22Rv1 (cell line): ENCODE results near the gene OR52E1.

Experiments
- H3K27ac ChIP-seq: fragments of 450-650 bp; 2 replicates; pipeline ENCODE4 v1.5.1; 2017
- CTCF ChIP-seq: fragments of 450-650 bp; IDR thresholded peaks from 2 replicates; pipeline ENCODE4 v1.5.1; 2017; ENCODE audit warnings: mild to moderate bottlenecking
- ZFX ChIP-seq: fragments of 450-650 bp; IDR thresholded peaks from 2 replicates; pipeline ENCODE4 v1.6.1; 2017; ENCODE audit warnings: antibody characterized with exemption, borderline replicate concordance

The OR52E1 gene

DNA sequence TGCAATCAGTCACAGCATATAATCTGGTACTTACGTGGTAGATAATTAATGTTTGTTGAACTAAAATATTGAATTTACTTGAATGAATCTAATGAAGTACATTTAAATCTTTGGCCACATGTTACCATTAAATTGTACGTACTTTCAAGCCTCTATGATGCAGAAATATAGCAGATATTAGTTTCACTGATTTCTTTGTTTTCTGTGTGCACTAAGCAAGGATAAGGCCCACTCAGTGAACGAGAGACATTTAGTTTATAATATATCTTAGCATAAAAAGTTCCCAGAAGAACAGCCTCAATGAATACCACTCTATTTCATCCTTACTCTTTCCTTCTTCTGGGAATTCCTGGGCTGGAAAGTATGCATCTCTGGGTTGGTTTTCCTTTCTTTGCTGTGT, at the start of gene OR52E1:
OR52E1 (plus strand) TSS at position 301 of the 400 bp plus-strand sequence.
- TF ChIP-seq CTCF (no peak), ZFX (no peak)
- no peak within 1 kb of the TSS for H3K27ac ChIP-seq

GRCh38 chr11:5021996-5022395, 47.4 kb upstream of the OR52E1 start:
- no peak for TF ChIP-seq CTCF
- TF ChIP-seq ZFX: no peak

GRCh38 chr11:5036669-5037068, 32.7 kb upstream of the OR52E1 start:
- TF ChIP-seq ZFX: no peak
- no peak for TF ChIP-seq CTCF
- H3K27ac ChIP-seq: no peak overlapping the region

More at GRCh38 chr11:5021996-5022395, 47.4 kb upstream of the OR52E1 start:
- no peak overlapping the region for H3K27ac ChIP-seq

DNA sequence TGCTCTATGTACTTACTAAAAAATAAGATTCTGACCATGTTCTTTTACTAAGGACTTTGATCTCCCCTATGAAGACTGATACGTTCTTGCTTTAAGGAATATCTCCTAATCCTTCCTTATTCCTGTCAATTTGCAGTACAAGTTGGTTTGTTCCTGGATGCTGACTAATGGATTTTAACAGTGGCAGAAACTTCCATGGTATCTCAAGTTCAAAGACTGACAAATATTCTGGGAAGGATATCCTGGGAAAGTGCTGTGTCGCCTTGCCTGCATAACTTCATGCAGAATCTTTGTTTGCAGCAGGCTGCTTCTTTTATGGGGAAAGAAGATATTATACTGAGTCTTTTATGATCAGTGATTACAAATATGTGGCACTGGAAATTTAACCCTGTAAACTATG, 31.4 kb upstream of the OR52E1 start:
- TF ChIP-seq CTCF: no peak
- TF ChIP-seq ZFX: no peak
- no peak overlapping the region for H3K27ac ChIP-seq

DNA sequence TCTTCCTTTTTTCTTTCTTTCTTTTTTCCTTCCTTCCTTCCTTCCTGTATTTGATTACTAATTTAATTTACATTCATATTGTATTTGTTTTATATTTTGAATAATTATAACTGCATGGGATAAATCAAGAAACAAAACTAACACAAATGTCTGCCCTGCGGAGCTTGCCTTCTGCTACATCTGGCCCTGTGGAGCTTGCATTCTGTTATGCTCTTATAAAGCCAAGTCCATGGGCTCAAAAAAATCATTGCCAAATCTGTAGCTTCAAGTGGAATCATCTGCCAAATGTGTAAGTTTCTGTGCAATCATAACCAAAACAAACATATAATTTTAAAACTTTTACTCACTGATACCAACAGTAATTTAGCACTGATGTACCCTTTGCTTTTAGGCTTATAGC, 31.0 kb upstream of the OR52E1 start:
- TF ChIP-seq ZFX: no peak
- TF ChIP-seq CTCF: no peak
- no peak overlapping the region for H3K27ac ChIP-seq

DNA sequence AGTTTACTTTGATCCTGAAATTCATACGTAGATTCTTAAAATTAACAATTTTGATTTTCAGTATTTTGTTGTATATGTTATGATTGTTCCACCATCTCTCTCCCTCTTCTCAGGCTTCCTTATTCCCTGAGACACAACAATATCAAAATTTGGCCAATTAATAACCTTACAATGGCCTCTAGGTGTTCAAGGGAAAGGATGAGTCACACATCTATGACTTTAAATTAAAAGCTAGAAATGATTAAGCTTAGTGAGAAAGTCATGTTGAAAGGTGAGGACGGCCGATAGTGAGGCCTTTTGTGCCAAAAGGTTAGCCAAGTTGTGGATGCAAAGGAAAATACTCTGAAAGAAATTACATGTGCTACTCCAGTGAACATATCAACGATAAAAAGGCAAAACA, 28.5 kb upstream of the OR52E1 start:
- TF ChIP-seq CTCF (no peak), ZFX (no peak)
- H3K27ac ChIP-seq: no peak overlapping the region

GRCh38 chr11:5042091-5042490, 27.3 kb upstream of the OR52E1 start:
- TF ChIP-seq ZFX (no peak), CTCF (no peak)
- H3K27ac ChIP-seq: no peak overlapping the region

- TF ChIP-seq CTCF (no peak), ZFX (no peak)
- no peak overlapping the region for H3K27ac ChIP-seq
Observed at GRCh38 chr11:5043380-5043779, 26.0 kb upstream of the OR52E1 start.
